Activated CD8-positive, alpha-beta memory T cell treated with anti-CD3 and anti-CD28 coated beads, Interleukin-2, amount 50 U/mL, for 1 hour (primary cell): Measurements from ENCODE around the gene INTS6L.
"Not testable (repeated sequence)": the region's sequence is repeated elsewhere in the genome, so short reads cannot be mapped to it uniquely, and the experiment has no call there.

ENCODE experiments used
- DNase-seq: peaks from one replicate; pipeline ENCODE4 v3.0.0-alpha.2; 2020; ENCODE audit errors: extremely low read depth

The INTS6L gene

GRCh38 chrX:135596495-135596894, 76.0 kb downstream of the INTS6L start:
- no peak for DNase-seq

- DNase-seq, result no peak
Measured at GRCh38 chrX:135605906-135606305, 85.4 kb downstream of the INTS6L start.

GRCh38 chrX:135624408-135625204, 104.1 kb downstream of the INTS6L start:
- DNase-seq, result not testable (repeated sequence)

- DNase-seq, result no peak
Measured at GRCh38 chrX:135625995-135626394, 105.5 kb downstream of the INTS6L start.

GRCh38 chrX:135629342-135629741, 108.9 kb downstream of the INTS6L start:
- DNase-seq, result no peak
